ENCODE data around the gene PXDN.

- TF ChIP-seq, protein P1, sequence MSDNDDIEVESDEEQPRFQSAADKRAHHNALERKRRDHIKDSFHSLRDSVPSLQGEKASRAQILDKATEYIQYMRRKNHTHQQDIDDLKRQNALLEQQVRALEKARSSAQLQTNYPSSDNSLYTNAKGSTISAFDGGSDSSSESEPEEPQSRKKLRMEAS (CRISPR knock-in tag; IDR thresholded peaks at IDR 0.05) = no peak
- TF ChIP-seq GABPA (tag; conservative IDR thresholded peaks at IDR 0.05; ENCODE audit: low read depth) (no peak), RBM39 (optimal IDR thresholded peaks at IDR 0.05; ENCODE audit: low read depth, low read length) (no peak), ARHGAP35 (IDR thresholded peaks at IDR 0.05; ENCODE audit: partially characterized antibody) (no peak), ZNF282 (CRISPR knock-in tag; IDR thresholded peaks at IDR 0.05) (no peak), CREBBP (IDR thresholded peaks at IDR 0.05; ENCODE audit: low read depth, low read length) (no peak), NFIC (IDR thresholded peaks at IDR 0.05) (no peak), EZH2 (IDR thresholded peaks at IDR 0.05; ENCODE audit: borderline replicate concordance, low read depth, low read length) (no peak), ZNF347 (CRISPR knock-in tag; IDR thresholded peaks at IDR 0.05; ENCODE audit: low read depth) (no peak)
- TF ChIP-seq, protein P2, sequence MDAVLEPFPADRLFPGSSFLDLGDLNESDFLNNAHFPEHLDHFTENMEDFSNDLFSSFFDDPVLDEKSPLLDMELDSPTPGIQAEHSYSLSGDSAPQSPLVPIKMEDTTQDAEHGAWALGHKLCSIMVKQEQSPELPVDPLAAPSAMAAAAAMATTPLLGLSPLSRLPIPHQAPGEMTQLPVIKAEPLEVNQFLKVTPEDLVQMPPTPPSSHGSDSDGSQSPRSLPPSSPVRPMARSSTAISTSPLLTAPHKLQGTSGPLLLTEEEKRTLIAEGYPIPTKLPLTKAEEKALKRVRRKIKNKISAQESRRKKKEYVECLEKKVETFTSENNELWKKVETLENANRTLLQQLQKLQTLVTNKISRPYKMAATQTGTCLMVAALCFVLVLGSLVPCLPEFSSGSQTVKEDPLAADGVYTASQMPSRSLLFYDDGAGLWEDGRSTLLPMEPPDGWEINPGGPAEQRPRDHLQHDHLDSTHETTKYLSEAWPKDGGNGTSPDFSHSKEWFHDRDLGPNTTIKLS (IDR thresholded peaks at IDR 0.05; ENCODE audit: borderline replicate concordance, low read depth) = no peak
- TF ChIP-seq, protein P3, sequence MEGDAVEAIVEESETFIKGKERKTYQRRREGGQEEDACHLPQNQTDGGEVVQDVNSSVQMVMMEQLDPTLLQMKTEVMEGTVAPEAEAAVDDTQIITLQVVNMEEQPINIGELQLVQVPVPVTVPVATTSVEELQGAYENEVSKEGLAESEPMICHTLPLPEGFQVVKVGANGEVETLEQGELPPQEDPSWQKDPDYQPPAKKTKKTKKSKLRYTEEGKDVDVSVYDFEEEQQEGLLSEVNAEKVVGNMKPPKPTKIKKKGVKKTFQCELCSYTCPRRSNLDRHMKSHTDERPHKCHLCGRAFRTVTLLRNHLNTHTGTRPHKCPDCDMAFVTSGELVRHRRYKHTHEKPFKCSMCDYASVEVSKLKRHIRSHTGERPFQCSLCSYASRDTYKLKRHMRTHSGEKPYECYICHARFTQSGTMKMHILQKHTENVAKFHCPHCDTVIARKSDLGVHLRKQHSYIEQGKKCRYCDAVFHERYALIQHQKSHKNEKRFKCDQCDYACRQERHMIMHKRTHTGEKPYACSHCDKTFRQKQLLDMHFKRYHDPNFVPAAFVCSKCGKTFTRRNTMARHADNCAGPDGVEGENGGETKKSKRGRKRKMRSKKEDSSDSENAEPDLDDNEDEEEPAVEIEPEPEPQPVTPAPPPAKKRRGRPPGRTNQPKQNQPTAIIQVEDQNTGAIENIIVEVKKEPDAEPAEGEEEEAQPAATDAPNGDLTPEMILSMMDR (IDR thresholded peaks at IDR 0.05 in 2 of 3, conservative IDR thresholded peaks at IDR 0.05 in 1 of 3; ENCODE audit: insufficient read depth in 2 of 3, low read depth in 1 of 3, low read length in 3 of 3) = no peak
- TF ChIP-seq, protein P4, sequence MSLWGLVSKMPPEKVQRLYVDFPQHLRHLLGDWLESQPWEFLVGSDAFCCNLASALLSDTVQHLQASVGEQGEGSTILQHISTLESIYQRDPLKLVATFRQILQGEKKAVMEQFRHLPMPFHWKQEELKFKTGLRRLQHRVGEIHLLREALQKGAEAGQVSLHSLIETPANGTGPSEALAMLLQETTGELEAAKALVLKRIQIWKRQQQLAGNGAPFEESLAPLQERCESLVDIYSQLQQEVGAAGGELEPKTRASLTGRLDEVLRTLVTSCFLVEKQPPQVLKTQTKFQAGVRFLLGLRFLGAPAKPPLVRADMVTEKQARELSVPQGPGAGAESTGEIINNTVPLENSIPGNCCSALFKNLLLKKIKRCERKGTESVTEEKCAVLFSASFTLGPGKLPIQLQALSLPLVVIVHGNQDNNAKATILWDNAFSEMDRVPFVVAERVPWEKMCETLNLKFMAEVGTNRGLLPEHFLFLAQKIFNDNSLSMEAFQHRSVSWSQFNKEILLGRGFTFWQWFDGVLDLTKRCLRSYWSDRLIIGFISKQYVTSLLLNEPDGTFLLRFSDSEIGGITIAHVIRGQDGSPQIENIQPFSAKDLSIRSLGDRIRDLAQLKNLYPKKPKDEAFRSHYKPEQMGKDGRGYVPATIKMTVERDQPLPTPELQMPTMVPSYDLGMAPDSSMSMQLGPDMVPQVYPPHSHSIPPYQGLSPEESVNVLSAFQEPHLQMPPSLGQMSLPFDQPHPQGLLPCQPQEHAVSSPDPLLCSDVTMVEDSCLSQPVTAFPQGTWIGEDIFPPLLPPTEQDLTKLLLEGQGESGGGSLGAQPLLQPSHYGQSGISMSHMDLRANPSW (CRISPR knock-in tag; IDR thresholded peaks at IDR 0.05) = no peak
These were observed 28.9 kb downstream of the PXDN start for GRCh38 chr2:1715184-1716013.

Data from K562 (cell line).